Mammary epithelial cell (primary cell): ENCODE measurements around the gene PCBP3.

Source experiments
- CTCF ChIP-seq, 2 donors: IDR thresholded peaks in 1 of 2; conservative IDR thresholded peaks in 1 of 2; 2 replicates each; pipeline ENCODE4 v1.5.1; 2011 to 2012; ENCODE audit warnings: inconsistent platforms in 2 of 2, low read length in 2 of 2, mild to moderate bottlenecking in 2 of 2, control low read depth in 1 of 2, low read depth in 1 of 2; ENCODE audit not compliant: insufficient read depth in 1 of 2; ENCODE audit errors: extremely low read depth in 1 of 2
- EZH2 ChIP-seq: IDR thresholded peaks from 2 replicates; pipeline ENCODE4 v1.6.1; 2012; ENCODE audit warnings: low read length, inconsistent platforms, borderline replicate concordance

GRCh38 chr21:45804809-45805313, 161.3 kb downstream of the PCBP3 start:
- TF ChIP-seq CTCF (conservative IDR thresholded peaks at IDR 0.05 in 1 of 2, IDR thresholded peaks at IDR 0.05 in 1 of 2; ENCODE audit: extremely low read depth in 1 of 2, insufficient read depth in 1 of 2, low read depth in 1 of 2, low read length in 2 of 2) = no peak
- no peak for TF ChIP-seq EZH2
